ENCODE data around the gene CD300H.
"Not testable (repeated sequence)": the region's sequence is repeated elsewhere in the genome, so short reads cannot be mapped to it uniquely, and the experiment has no call there.

The CD300H gene

DNA sequence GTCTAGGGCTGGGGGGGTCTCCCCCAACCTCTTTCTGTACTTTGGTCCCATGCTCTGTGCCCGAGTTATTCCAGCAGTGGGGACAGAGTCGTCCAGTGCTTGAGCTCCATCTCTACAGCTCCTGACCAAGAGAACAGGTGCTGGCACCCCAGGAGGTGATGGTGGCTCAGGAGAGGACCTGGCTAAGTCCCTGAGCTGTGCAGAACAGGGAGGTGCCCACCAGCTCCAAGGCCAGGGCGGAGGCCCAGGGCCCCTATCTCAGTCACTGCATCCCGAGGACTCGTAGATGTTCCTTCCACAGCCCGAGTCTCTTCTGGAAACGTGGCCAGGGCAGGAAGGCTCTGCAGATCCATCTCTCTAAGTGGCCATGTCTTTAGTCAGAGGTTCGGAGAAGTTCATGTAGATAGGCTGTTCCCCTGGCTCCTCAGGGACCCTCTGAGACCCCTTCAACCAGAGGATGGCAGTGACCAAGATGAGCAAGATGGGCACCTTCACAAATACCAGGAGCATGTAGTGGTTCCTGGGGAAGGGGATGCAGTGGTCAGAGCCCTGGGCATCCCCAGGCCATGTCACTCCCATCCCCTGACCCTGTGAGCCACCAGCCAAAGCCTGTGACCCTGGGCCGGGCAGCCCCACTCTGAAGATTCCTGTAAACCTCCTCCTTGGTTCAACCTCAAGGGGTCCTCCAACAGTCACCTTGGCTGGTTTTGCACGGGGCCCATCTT lies 44.8 kb downstream of the CD300H start:
- peaks cover 0 to 38% (median 0%) of the 10 kb centered on the region in 11 experiments; a peak in 9 of 22 replicates for H3K36me3 ChIP-seq
- peak overlapping the region; percentile 74 to 96 (median 85) for H3K4me2 ChIP-seq
- peak overlapping the region in 10 of 11 experiments; percentile 64 to 86 (median 76); a peak in 19 of 22 replicates for H3K9ac ChIP-seq
- TF ChIP-seq Cebpa-rat (IDR thresholded peaks at IDR 0.05) = no peak
- peak overlapping the region in 5 of 10 experiments; percentile 12 to 35 (median 28); a peak in 5 of 20 replicates for H3K4me3 ChIP-seq
- peaks cover 18 to 63% (median 30%) of the 10 kb centered on the region in 11 experiments for H3K9me3 ChIP-seq (replicated peaks in 1 of 11)
- H3K4me1 ChIP-seq = peaks cover 28 to 98% (median 82%) of the 10 kb centered on the region in 10 experiments
- H3K27ac ChIP-seq = peak overlapping the region; percentile 82 to 98 (median 92)
- no peaks in the 10 kb centered on the region for H4K20me1 ChIP-seq
- H3K27me3 ChIP-seq = no peaks in the 10 kb centered on the region

DNA sequence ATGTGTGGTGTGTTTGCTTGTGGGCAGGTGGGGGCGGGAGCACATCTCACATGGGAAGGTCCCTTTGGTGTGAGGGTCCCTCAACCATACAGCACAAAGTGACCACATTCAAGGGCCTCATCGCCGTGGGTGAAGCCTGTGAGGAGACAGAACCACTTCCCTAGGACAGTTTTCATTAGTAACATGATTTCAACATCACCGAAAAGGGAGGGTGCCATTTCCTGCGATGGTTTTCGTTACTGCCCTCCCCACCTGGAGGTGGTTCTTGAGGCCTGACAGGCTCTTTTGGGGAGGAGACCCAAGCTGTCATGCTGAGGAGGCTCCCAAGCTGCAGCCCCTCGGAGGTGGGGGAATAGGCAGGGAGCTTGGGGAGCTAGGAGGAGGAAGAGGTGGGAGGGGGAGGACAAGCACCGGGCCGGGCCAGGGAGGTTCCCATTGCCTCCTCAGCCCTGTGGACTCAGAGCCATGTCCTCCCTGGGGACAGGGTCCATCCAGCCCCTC lies 45.6 kb downstream of the CD300H start:
- Histone ChIP-seq H3K4me2 (peak overlapping the region; percentile 74 to 96 (median 85)), H3K27me3 (no peaks in the 10 kb centered on the region), H3K4me3 (peak overlapping the region in 4 of 10 experiments; percentile 12 to 35 (median 18); a peak in 4 of 20 replicates), H3K4me1 (peaks cover 28 to 98% (median 77%) of the 10 kb centered on the region in 10 experiments), H4K20me1 (no peaks in the 10 kb centered on the region), H3K9me3 (replicated peaks in 1 of 11) (peaks cover 18 to 60% (median 31%) of the 10 kb centered on the region in 11 experiments), H3K36me3 (peaks cover 0 to 30% (median 0%) of the 10 kb centered on the region in 11 experiments; a peak in 9 of 22 replicates), H3K27ac (peak overlapping the region; percentile 82 to 98 (median 92)), H3K9ac (peak overlapping the region; percentile 55 to 86 (median 76))
- TF ChIP-seq Cebpa-rat (IDR thresholded peaks at IDR 0.05) = peak in 7 of 11 experiments; percentile 33 to 59 (median 38); a peak in 6 of 22 replicates

DNA sequence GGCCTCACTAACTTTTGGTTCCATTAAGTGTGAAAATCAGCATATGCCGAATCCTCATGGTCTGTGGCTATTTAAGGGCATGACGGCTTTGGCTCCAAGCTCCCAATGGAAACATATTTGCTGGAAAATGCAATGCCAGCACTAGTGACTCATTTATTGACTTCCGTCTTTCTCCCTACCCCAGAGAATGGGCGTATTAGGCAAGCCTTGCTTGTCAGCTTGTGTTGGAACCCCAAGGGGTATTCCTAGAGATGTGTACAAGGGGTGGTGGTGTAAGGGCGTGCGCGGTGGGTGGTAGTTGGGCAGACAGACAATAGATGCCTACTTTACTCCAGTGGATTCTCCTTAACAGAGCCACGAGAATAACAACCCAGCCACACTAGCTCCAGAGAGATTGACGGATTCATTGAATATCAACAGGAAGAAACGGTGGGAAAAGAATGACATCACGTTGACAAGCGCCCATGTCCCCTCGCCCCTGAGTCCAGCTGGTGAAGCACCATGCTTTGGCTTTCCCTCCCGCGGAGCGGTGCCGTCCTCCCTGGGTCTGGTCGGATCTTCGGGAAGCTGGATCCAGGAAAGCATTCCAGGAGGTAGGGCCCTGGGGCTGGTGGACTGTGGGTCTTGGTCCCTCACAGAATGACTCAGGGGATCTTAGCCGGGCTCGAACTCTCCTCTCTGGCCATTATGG lies 46.4 kb downstream of the CD300H start:
- Histone ChIP-seq H3K9ac (peak overlapping the region; percentile 55 to 86 (median 76)), H3K9me3 (replicated peaks in 1 of 11) (peaks cover 18 to 59% (median 31%) of the 10 kb centered on the region in 11 experiments), H3K4me3 (peak overlapping the region in 3 of 10 experiments; percentile 14 to 19 (median 17); a peak in 3 of 20 replicates), H4K20me1 (no peaks in the 10 kb centered on the region), H3K27me3 (no peaks in the 10 kb centered on the region), H3K4me1 (peaks cover 28 to 98% (median 70%) of the 10 kb centered on the region in 10 experiments), H3K4me2 (peak overlapping the region; percentile 74 to 96 (median 85)), H3K36me3 (peaks cover 0 to 30% (median 0%) of the 10 kb centered on the region in 11 experiments; a peak in 9 of 22 replicates), H3K27ac (peak overlapping the region; percentile 82 to 98 (median 92))
- TF ChIP-seq Cebpa-rat (IDR thresholded peaks at IDR 0.05) = peak in 2 of 11 experiments; percentile 45 to 60; a peak in 2 of 22 replicates

DNA sequence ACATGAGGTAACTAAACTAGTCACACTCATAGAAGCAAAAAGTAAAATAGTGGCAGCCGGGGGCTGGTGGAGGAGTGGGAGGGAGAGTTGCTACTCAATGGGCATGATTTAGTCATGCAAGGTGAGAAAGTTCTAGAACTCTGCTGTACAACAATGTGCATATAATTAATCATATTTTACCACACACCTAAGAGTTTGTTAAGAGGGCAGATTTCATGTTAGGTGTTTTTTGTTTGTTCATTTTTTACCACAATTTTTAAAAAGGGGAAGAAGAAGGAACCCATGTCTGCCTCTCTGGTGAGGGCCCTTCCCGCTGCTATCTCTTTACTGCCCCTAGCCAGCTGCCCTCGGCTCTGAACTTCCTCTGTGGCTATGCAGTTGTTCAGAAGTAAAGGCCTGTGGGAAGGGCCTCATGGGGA lies 47.3 kb downstream of the CD300H start:
- peak overlapping the region in 10 of 11 experiments; percentile 55 to 86 (median 76); a peak in 17 of 22 replicates for H3K9ac ChIP-seq
- H3K4me3 ChIP-seq = no peak overlapping the region
- no peaks in the 10 kb centered on the region for H3K27me3 ChIP-seq
- peaks cover 0 to 25% (median 0%) of the 10 kb centered on the region in 11 experiments; a peak in 9 of 22 replicates for H3K36me3 ChIP-seq
- TF ChIP-seq Cebpa-rat (IDR thresholded peaks at IDR 0.05) = no peak
- H3K4me2 ChIP-seq = peak overlapping the region; percentile 74 to 96 (median 85)
- peaks cover 18 to 61% (median 32%) of the 10 kb centered on the region in 11 experiments for H3K9me3 ChIP-seq (replicated peaks in 1 of 11)
- H3K4me1 ChIP-seq = peaks cover 28 to 94% (median 63%) of the 10 kb centered on the region in 10 experiments
- no peaks in the 10 kb centered on the region for H4K20me1 ChIP-seq
- peak overlapping the region; percentile 82 to 98 (median 92) for H3K27ac ChIP-seq

DNA sequence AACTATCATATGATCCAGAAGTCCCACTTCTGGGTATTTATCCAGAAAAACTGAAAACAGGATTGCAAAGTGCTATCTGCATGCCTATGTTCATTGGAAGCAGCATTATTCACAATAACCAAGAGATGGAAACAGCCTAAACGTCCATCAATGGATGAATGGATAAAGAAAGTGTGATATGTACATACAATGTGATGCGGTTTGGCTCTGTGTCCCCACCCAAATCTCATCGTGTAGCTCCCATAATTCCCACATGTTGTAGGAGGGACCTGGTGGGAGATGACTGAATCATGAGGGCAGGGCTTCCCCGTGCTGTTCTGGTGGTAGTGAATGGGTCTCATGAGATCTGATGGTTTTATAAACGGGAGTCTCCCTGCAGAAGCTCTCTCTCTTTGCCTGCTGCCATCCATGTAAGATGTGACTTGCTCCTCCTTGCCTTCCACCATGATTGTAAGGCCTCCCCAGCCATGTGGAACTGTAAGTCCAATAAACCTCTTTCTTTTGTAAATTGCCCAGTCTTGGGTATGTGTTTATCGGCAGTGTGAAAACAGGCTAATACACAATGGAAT lies 48.8 kb downstream of the CD300H start:
- H3K27me3 ChIP-seq, H3K9ac ChIP-seq, H3K4me3 ChIP-seq, H3K27ac ChIP-seq, H4K20me1 ChIP-seq: not testable (repeated sequence)
- Histone ChIP-seq H3K36me3 (peaks cover 0 to 18% (median 0%) of the 10 kb centered on the region in 11 experiments; a peak in 9 of 22 replicates), H3K4me2 (peak overlapping the region in 2 of 11 experiments; percentile 40 to 64; a peak in 3 of 22 replicates), H3K4me1 (peaks cover 28 to 83% (median 50%) of the 10 kb centered on the region in 10 experiments), H3K9me3 (replicated peaks in 1 of 11) (peaks cover 26 to 61% (median 41%) of the 10 kb centered on the region in 11 experiments)

DNA sequence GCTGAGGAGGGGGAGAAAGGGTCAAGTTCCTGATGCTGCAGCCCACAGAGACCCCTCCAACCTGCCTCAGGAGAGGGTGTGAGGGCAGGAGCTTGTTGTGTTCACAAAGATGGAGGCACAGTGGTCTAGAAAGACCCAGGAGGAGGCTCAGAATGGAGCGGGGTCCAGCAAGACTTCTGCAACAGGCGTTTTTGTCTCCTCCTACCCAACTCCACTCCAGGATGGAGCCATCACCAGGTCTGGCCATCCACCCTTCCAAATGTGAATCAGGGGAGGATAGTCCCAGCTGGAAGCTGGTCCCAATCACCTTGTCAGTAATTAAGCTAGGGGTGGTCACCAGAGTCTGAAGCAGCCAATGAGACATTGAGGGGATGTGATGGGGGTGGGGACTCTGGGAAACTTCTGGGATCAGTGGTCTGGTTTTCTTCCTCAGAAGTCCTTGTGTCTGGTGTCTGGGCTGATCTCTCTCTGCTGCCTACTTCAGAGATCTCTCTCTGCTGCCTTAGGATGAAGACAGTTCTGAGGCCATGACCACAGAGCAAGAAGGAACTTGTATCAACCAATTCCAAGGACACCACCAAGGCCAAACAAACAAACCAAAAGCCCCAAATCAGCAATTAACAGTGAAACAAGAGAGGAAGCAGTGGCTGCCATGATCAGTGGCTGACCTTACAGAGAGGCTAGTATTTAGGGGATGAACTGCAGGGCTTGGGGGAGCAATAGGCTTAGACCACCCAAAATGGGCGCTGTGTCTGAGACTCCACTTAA lies 50.6 kb downstream of the CD300H start:
- Histone ChIP-seq H3K36me3 (peaks cover 0 to 4% (median 0%) of the 10 kb centered on the region in 11 experiments; a peak in 2 of 22 replicates), H3K4me2 (peak overlapping the region in 5 of 11 experiments; percentile 35 to 76 (median 49); a peak in 10 of 22 replicates), H3K4me1 (peaks cover 21 to 83% (median 49%) of the 10 kb centered on the region in 10 experiments), H3K9ac (peak overlapping the region in 3 of 11 experiments; percentile 20 to 53 (median 47); a peak in 5 of 22 replicates), H3K9me3 (replicated peaks in 1 of 11) (peaks cover 15 to 47% (median 31%) of the 10 kb centered on the region in 11 experiments), H4K20me1 (no peaks in the 10 kb centered on the region), H3K4me3 (no peak overlapping the region), H3K27ac (peak overlapping the region in 4 of 11 experiments; percentile 41 to 76 (median 60); a peak in 8 of 22 replicates), H3K27me3 (no peaks in the 10 kb centered on the region)
- TF ChIP-seq Cebpa-rat (IDR thresholded peaks at IDR 0.05) = no peak

DNA sequence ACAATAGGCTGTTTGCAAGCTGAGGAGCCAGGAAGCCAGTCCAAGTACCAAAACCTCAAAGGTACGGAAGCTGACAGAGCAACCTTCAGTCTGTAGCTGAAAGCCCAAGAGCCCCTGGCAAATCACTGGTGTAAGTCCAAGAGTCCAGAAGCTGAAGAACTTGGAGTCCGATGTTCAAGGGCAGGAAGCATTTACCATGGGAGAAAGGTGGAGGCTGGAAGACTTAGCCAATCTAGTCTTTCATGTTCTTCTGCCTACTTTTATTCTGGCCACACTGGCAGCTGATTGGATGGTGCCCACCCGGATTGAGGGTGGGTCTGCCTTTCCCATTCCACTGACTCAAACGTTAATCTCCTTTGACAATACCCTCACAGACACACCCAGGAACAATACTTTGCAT lies 51.4 kb downstream of the CD300H start:
- peaks cover 15 to 45% (median 31%) of the 10 kb centered on the region in 11 experiments for H3K9me3 ChIP-seq (replicated peaks in 1 of 11)
- peaks cover 0 to 4% (median 0%) of the 10 kb centered on the region in 11 experiments; a peak in 2 of 22 replicates for H3K36me3 ChIP-seq
- no peaks in the 10 kb centered on the region for H4K20me1 ChIP-seq
- no peak overlapping the region for H3K4me3 ChIP-seq
- peaks cover 13 to 83% (median 42%) of the 10 kb centered on the region in 10 experiments for H3K4me1 ChIP-seq
- H3K27ac ChIP-seq = peak overlapping the region in 1 of 11 experiments; percentile 67; a peak in 1 of 22 replicates
- no peaks in the 10 kb centered on the region for H3K27me3 ChIP-seq
- no peak for TF ChIP-seq Cebpa-rat (IDR thresholded peaks at IDR 0.05)
- no peak overlapping the region for H3K9ac ChIP-seq
- peak overlapping the region in 3 of 11 experiments; percentile 49 to 76 (median 64); a peak in 4 of 22 replicates for H3K4me2 ChIP-seq
